ENCODE data around the gene ECHS1. TPM values are rescaled to one million over a fixed set of nuclear protein-coding genes. Genes with fewer than 3 reads are reported as not detected.
A peak's percentile ranks its signal among the peaks of the same experiment; 100 is the strongest.

ECHS1 gene
- total and polyA plus RNA-seq, 2 of the 8 experiments (the other 6 are each of a cell fraction or from before 2014, with no cell fraction given): 41.7 to 101 TPM

DNA sequence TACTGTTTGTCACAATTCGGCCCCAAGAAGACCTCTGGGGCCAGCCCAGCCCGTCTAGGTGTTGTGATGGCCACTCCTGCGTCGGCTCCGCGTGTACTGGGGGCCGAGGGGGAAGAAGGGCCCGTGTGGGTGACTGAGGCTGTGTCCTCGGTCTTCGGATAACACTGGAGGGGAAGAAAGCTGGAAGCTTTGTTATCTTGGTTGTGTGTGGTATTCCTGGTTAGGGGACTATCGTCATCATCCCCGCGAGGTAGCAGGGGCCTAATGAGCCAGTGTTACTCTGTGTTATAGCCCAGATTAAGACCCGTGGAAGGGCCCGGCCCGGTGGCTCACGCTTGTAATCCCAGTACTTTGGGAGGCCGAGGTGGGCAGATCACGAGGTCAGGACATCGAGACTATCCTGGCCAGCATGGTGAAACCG, 21.7 kb upstream of the ECHS1 start:
- 48% methylated on average over 21 of the region's 21 CpGs; no CpG with 5 or more reads in 1 of the 2 experiments for WGBS, 2 experiments (ENCODE audit: extremely low coverage in 1 of 2, insufficient coverage in 1 of 2, insufficient read length in 1 of 2, insufficient replicate concordance in 2 of 2, low coverage in 1 of 2, low lambda C conversion rate in 2 of 2, missing lambda C conversion rate in 1 of 2)
- Histone ChIP-seq H3K9me3 (ENCODE audit: insufficient read depth in 2 of 2, low read depth in 1 of 2, low read length in 1 of 2) (no peaks in the 10 kb centered on the region), H4K5ac (ENCODE audit: insufficient read length, low read depth, low read length) (peak overlapping the region; percentile 97), H4K20me1 (replicated peaks in 1 of 2; ENCODE audit: control insufficient read depth in 1 of 2, insufficient read depth in 2 of 2, low read length in 2 of 2) (peaks cover 0 to 3% of the 10 kb centered on the region in 2 experiments), H2BK120ac (replicated peaks; ENCODE audit: low read depth, low read length) (no peak overlapping the region), H2BK15ac (ENCODE audit: low read length) (no peak overlapping the region), H3K4me3 (ENCODE audit: extremely low read depth in 1 of 4, insufficient read depth in 2 of 4, low read depth in 3 of 4, low read length in 4 of 4) (peak overlapping the region; percentile 75 to 93 (median 92)), H2AFZ (ENCODE audit: low read length) (no peak overlapping the region), H2AK5ac (ENCODE audit: low read depth, low read length) (no peak overlapping the region), H3K23me2 (ENCODE audit: low read depth, low read length) (peaks cover 2% of the 10 kb centered on the region; the same call in 1 of the 2 replicates), H4K8ac (ENCODE audit: extremely low read depth, insufficient read depth, low read length) (no peak overlapping the region; the same call in 1 of the 2 replicates), H3K56ac (replicated peaks; ENCODE audit: insufficient read length, low read depth, low read length) (no peak overlapping the region), H3K14ac (ENCODE audit: insufficient read length) (no peak overlapping the region), H3K79me1 (ENCODE audit: low read depth, low read length) (peaks cover 7% of the 10 kb centered on the region), H2BK12ac (ENCODE audit: low read depth, low read length) (no peak overlapping the region), H3K23ac (ENCODE audit: insufficient read length) (no peak overlapping the region), H3K18ac (ENCODE audit: extremely low read depth, low read length) (no peak overlapping the region; the same call in none of the 2 replicates), H3K27ac (ENCODE audit: low read depth, low read length) (0 out of 2 replicates have a peak overlapping the region, but pooled peaks have one; percentile 91), H3K4me1 (replicated peaks in 1 of 4; ENCODE audit: control insufficient read depth in 3 of 4, insufficient read depth in 4 of 4, low read length in 3 of 4) (peaks cover 0 to 3% (median 0%) of the 10 kb centered on the region in 4 experiments; a peak in 3 of 7 replicates), H3K79me2 (ENCODE audit: control insufficient read depth in 1 of 2, insufficient read depth in 2 of 2, low read length in 2 of 2) (peaks cover 0 to 23% of the 10 kb centered on the region in 2 experiments; a peak in 2 of 4 replicates), H2BK5ac (ENCODE audit: low read depth, low read length) (no peak overlapping the region), H3K4me2 (ENCODE audit: insufficient read depth in 1 of 2, low read depth in 2 of 2, low read length in 2 of 2) (peak overlapping the region; percentile 74 to 82), H3K36me3 (ENCODE audit: control insufficient read depth in 2 of 4, insufficient read depth in 4 of 4, low read length in 3 of 4) (peaks cover 6 to 33% (median 17%) of the 10 kb centered on the region in 4 experiments; a peak in 7 of 8 replicates), H3K9ac (replicated peaks in 1 of 4; ENCODE audit: extremely low read depth in 1 of 4, low read depth in 3 of 4, low read length in 3 of 4) (peak overlapping the region in 3 of 4 experiments; percentile 74 to 91 (median 90); a peak in 5 of 7 replicates), H4K91ac (replicated peaks; ENCODE audit: insufficient read length, low read length) (no peak overlapping the region), H3K27me3 (replicated peaks in 1 of 4; ENCODE audit: control insufficient read depth in 3 of 4, extremely low read depth in 1 of 4, insufficient read depth in 3 of 4, low read length in 3 of 4) (no peaks in the 10 kb centered on the region), H2BK20ac (ENCODE audit: low read length) (no peak overlapping the region), H3K4ac (replicated peaks; ENCODE audit: insufficient read length, low read depth, low read length) (peak overlapping the region; percentile 27)
- FAIRE-seq (no peak), DNase-seq (ENCODE audit: low read depth in 1 of 2, low spot score in 2 of 2) (no peak)
- ChIA-PET POLR2A (ENCODE audit: partially characterized antibody) (interaction anchor here (0.9 to 6.0 kb wide), 3 partner anchors 16 to 65 kb away, joined by 3 to 25 read pairs (median 3); partner anchors contain the start of gene PAOX), CTCF (ENCODE audit: partially characterized antibody) (no interaction called here)
- TF ChIP-seq, protein P1, sequence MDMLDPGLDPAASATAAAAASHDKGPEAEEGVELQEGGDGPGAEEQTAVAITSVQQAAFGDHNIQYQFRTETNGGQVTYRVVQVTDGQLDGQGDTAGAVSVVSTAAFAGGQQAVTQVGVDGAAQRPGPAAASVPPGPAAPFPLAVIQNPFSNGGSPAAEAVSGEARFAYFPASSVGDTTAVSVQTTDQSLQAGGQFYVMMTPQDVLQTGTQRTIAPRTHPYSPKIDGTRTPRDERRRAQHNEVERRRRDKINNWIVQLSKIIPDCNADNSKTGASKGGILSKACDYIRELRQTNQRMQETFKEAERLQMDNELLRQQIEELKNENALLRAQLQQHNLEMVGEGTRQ (IDR thresholded peaks at IDR 0.05; ENCODE audit: low read length): no peak
- TF ChIP-seq EGR1 (IDR thresholded peaks at IDR 0.05; ENCODE audit: borderline replicate concordance, low read depth, low read length) (no peak), SP4 (IDR thresholded peaks at IDR 0.05; ENCODE audit: low read length) (no peak), TAF1 (IDR thresholded peaks at IDR 0.05; ENCODE audit: low read depth, low read length) (no peak), BACH1 (IDR thresholded peaks at IDR 0.05; ENCODE audit: low read length) (no peak), POU5F1 (IDR thresholded peaks at IDR 0.05; ENCODE audit: low read depth, low read length) (no peak), ATF3 (IDR thresholded peaks at IDR 0.05; ENCODE audit: insufficient read depth, low read depth, low read length) (no peak), CEBPB (IDR thresholded peaks at IDR 0.05; ENCODE audit: low read depth, low read length) (no peak), KDM5A (IDR thresholded peaks at IDR 0.05; ENCODE audit: low read length) (no peak)
